ENCODE results near the gene DCP1A. TPM values are rescaled to one million over a fixed set of nuclear protein-coding genes. Genes with fewer than 3 reads are reported as not detected.

DCP1A gene
- total RNA-seq, 1 donor from 2014 or later, result 41.6 TPM

DNA sequence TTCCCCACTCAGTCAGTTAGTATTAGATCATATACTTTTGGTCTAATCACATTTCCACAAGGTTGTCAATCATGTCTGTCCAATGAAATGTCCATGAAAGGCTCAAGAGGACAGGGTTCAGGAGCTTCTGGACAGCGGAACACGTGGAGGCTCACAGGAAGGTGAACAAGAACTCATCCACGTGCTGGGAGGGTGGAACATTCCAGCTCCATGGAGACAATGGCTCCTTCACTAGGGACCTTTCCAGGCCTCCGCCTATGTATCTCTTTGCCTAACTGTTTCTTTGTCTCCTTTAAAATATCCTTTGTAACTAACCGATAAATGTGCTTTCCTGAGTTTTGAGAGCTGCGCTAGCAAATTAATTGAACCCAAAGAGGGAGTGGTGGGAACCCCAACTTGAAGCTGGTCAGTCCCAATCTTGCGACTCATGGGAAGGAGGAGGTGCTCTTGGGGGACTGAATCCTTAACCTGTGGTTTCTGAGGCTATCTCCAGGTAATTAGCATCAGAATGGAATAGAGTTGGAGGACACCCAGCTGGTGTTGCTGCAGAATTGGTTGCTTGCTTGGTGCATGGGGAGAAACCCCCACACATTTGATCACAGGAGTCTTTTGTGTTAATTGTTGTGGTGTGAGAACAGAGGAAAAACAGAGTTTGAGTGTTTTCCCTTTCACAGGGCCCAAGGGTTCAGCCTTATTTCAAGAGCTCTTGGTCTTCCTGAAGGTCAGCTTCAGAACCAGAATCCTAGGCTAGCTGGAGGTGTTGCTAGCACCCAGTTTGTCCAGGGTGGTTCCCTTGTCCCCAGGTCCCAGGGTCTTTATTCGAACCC, 88.5 kb downstream of the DCP1A start:
- H3K4me1 Mint-ChIP-seq (ENCODE audit: low read depth, unreplicated experiment), result peaks cover 17% of the 10 kb centered on the region
- H3K27me3 Mint-ChIP-seq (ENCODE audit: unreplicated experiment), result peaks cover 4% of the 10 kb centered on the region
- no peak overlapping the region for H3K27ac Mint-ChIP-seq (ENCODE audit: unreplicated experiment)
- no peak for DNase-seq
- peaks cover 9% of the 10 kb centered on the region for H3K9me3 Mint-ChIP-seq (ENCODE audit: unreplicated experiment)
- no peak overlapping the region for H3K4me3 Mint-ChIP-seq (ENCODE audit: unreplicated experiment)
- H3K36me3 Mint-ChIP-seq (ENCODE audit: unreplicated experiment), result no peaks in the 10 kb centered on the region
- no peak for TF ChIP-seq CTCF (IDR thresholded peaks at IDR 0.05; ENCODE audit: partially characterized antibody, unreplicated experiment)

GRCh38 chr3:53257465-53257864, 89.9 kb downstream of the DCP1A start:
- no peak for TF ChIP-seq CTCF (IDR thresholded peaks at IDR 0.05; ENCODE audit: partially characterized antibody, unreplicated experiment)
- Mint-ChIP-seq H3K9me3 (ENCODE audit: unreplicated experiment) (peaks cover 9% of the 10 kb centered on the region), H3K4me3 (ENCODE audit: unreplicated experiment) (no peak overlapping the region), H3K27ac (ENCODE audit: unreplicated experiment) (no peak overlapping the region), H3K36me3 (ENCODE audit: unreplicated experiment) (no peaks in the 10 kb centered on the region), H3K4me1 (ENCODE audit: low read depth, unreplicated experiment) (peaks cover 21% of the 10 kb centered on the region), H3K27me3 (ENCODE audit: unreplicated experiment) (peaks cover 4% of the 10 kb centered on the region)
- DNase-seq, result no peak

- Mint-ChIP-seq H3K4me1 (ENCODE audit: low read depth, unreplicated experiment) (peaks cover 24% of the 10 kb centered on the region), H3K9me3 (ENCODE audit: unreplicated experiment) (peaks cover 9% of the 10 kb centered on the region), H3K4me3 (ENCODE audit: unreplicated experiment) (no peak overlapping the region), H3K27me3 (ENCODE audit: unreplicated experiment) (peaks cover 4% of the 10 kb centered on the region), H3K27ac (ENCODE audit: unreplicated experiment) (no peak overlapping the region), H3K36me3 (ENCODE audit: unreplicated experiment) (no peaks in the 10 kb centered on the region)
- no peak for DNase-seq
- no peak for TF ChIP-seq CTCF (IDR thresholded peaks at IDR 0.05; ENCODE audit: partially characterized antibody, unreplicated experiment)
These were observed 90.7 kb downstream of the DCP1A start for GRCh38 chr3:53256704-53257055.

- H3K4me3 Mint-ChIP-seq (ENCODE audit: unreplicated experiment), result peak within 1 kb of the TSS; percentile 92
- peak within 1 kb of the TSS; percentile 89 for H3K27ac Mint-ChIP-seq (ENCODE audit: unreplicated experiment)
- peaks cover 4% of the 10 kb centered on the region for H3K27me3 Mint-ChIP-seq (ENCODE audit: unreplicated experiment)
- H3K9me3 Mint-ChIP-seq (ENCODE audit: unreplicated experiment), result peaks cover 11% of the 10 kb centered on the region
- no peak for TF ChIP-seq CTCF (IDR thresholded peaks at IDR 0.05; ENCODE audit: partially characterized antibody, unreplicated experiment)
- no peaks in the 10 kb centered on the region for H3K36me3 Mint-ChIP-seq (ENCODE audit: unreplicated experiment)
- peaks cover 24% of the 10 kb centered on the region for H3K4me1 Mint-ChIP-seq (ENCODE audit: low read depth, unreplicated experiment)
- DNase-seq, result peak; percentile 86
These were observed 91.3 kb downstream of the DCP1A start, which contains the start of gene TKT for GRCh38 chr3:53255775-53256703. TSS of gene TKT (minus strand) at chr3:53256022. CDS start at chr3:53255942, 80 bp downstream.

Data from glutamatergic neuron (in vitro differentiated cells).